GM12872 (cell line): ENCODE measurements around the gene XPO6.

Experiments
- CTCF ChIP-seq: IDR thresholded peaks from 3 replicates; pipeline ENCODE4 v1.5.1; 2011; ENCODE audit warnings: low read depth, mild to moderate bottlenecking, low read length, moderate library complexity; ENCODE audit not compliant: insufficient read depth

XPO6 gene

GRCh38 chr16:28072087-28072486 is 139.7 kb downstream of the XPO6 start:
- no peak for TF ChIP-seq CTCF

GRCh38 chr16:28069971-28070794 is 141.6 kb downstream of the XPO6 start:
- TF ChIP-seq CTCF: no peak

GRCh38 chr16:28068976-28069375 is 142.8 kb downstream of the XPO6 start:
- TF ChIP-seq CTCF: no peak

GRCh38 chr16:28067604-28068379 is 144.0 kb downstream of the XPO6 start:
- no peak for TF ChIP-seq CTCF

- no peak for TF ChIP-seq CTCF
Measured at GRCh38 chr16:28064706-28065249, 147.0 kb downstream of the XPO6 start.

GRCh38 chr16:28064150-28064549 is 147.6 kb downstream of the XPO6 start:
- TF ChIP-seq CTCF: no peak

- TF ChIP-seq CTCF: no peak
Measured at GRCh38 chr16:28063591-28064061, 148.1 kb downstream of the XPO6 start, which contains the start of gene GSG1L. Gene GSG1L, minus strand, starts transcription at chr16:28063714. Its CDS starts 290 bp downstream, at chr16:28063424.
